HG03439 (cell line): ENCODE results near the gene IL34.
"Not testable (repeated sequence)": the region's sequence is repeated elsewhere in the genome, so short reads cannot be mapped to it uniquely, and the experiment has no call there.

Source experiments
- ATAC-seq: cut with Tn5 transposase; IDR thresholded peaks from one replicate; pipeline ENCODE4 v1.9.1; 2021; ENCODE audit warnings: mild to moderate bottlenecking, moderate library complexity; ENCODE audit not compliant: unreplicated experiment

IL34 gene

DNA sequence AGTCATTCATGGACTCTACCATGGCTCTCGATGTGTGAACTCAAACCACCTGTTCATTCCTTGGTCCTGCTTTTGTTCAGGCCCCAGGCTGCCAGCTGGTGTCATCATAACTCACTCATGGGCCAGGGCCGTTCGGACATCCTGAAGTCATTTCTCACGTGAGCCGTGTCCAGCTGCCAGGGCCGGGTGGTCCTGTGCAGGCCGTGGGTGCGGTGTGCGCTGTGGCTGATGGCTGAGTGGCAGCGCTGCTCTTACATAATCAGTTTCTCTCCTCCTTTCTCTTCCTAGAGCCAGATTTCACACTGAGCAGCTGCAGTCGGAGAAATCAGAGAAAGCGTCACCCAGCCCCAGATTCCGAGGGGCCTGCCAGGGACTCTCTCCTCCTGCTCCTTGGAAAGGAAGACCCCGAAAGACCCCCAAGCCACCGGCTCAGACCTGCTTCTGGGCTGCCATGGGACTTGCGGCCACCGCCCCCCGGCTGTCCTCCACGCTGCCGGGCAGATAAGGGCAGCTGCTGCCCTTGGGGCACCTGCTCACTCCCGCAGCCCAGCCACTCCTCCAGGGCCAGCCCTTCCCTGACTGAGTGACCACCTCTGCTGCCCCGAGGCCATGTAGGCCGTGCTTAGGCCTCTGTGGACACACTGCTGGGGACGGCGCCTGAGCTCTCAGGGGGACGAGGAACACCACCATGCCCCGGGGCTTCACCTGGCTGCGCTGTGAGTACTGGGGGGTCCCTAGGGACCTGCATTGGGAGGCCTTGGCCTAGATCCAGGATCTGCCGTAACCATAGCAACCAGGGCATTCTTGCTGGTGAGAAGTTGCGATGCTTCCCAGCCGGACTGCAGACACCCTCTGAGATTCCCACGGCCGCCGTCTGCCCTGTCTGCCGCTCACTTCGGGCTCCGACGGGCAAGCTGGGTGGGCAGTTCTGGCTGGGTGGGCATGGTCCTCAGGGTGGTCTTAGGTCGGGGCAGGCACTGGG is at the start of gene IL34:
Gene IL34, plus strand, starts transcription at position 300 of the 982 bp plus-strand sequence. Its CDS starts 389 bp downstream, at position 689.
- ATAC-seq: no peak

GRCh38 chr16:70597135-70597835 is 49.1 kb upstream of the IL34 start:
- no peak for ATAC-seq

- ATAC-seq: no peak
These were observed 47.3 kb upstream of the IL34 start for GRCh38 chr16:70598937-70599503.

- no peak for ATAC-seq
These were observed 45.6 kb upstream of the IL34 start for GRCh38 chr16:70600730-70601129.

DNA sequence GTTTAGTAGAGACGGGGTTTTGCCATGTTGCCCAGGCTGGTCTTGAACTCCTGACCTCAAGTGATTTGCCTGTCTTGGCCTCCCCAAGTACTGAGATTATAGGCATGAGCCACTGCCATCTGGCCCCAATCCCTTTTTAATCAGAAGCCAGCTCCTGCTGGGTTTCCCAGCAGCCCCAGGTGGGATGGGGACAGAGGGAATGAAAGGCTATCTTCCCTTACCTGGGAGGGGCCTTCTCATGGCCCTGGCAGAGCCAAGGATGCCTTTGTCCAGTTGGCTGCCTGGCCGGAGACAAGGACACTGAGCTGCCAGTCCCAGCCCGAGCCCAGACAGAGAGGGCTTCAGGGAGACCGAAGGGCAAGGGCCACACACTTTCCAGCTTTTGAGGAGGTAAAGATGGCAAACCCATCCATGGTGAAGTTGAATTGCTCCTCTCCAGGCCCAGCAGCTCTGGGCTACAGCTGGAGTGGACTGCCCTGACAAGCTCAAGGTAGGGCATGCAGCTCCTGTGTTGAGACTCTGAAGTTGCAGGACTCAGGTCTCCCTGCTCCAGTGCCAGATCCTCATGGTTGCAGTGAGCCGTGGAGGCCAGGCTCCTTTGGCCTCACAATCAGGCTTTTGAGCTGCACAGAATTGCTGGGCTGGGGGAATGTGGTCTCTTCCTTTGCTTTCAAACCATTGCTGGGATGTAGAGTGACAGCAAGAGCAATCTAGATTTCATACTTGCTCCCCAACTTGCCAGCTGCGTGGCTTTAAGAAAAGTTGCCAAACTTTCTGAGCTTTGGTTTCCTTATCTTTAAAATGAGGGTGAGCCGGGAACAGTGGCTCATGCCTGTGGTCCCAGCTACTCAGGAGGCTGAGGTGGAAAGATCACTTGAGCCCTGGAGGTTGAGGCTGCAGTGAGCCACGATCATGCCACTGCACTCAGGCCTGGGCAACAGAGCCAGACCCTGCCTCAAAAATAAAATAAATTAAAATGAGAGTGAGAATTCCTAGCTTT is 44.5 kb upstream of the IL34 start:
- ATAC-seq: no peak

GRCh38 chr16:70602831-70603230 is 43.5 kb upstream of the IL34 start:
- ATAC-seq: no peak

- ATAC-seq: no peak
These were observed 41.7 kb upstream of the IL34 start for GRCh38 chr16:70604407-70605282.

DNA sequence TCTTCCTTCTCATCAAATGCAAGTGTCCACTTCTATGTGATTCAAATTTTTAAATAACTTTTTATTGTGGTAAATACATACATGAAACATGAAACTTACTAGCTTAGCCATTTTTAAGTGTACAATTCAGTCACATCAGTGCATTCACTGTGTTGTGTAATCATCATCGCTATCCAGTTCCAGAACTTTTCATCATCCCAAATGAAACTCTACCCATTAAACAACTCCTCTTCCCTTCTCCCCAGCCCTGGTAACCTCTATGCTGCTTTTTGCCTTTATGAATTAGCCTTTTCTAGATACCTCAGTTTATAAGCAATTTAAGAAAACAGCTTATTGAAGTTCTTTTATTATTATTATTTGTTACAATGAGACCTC is 41.1 kb upstream of the IL34 start:
- ATAC-seq: no peak

- ATAC-seq: no peak
These were observed 37.8 kb upstream of the IL34 start for GRCh38 chr16:70608521-70608920.

- ATAC-seq: no peak
These were observed 35.8 kb upstream of the IL34 start for GRCh38 chr16:70610273-70611223.

- no peak for ATAC-seq
These were observed 35.1 kb upstream of the IL34 start for GRCh38 chr16:70611224-70611598.

GRCh38 chr16:70611785-70612303 is 34.5 kb upstream of the IL34 start:
- ATAC-seq: no peak

GRCh38 chr16:70612931-70613330 is 33.4 kb upstream of the IL34 start:
- no peak for ATAC-seq

DNA sequence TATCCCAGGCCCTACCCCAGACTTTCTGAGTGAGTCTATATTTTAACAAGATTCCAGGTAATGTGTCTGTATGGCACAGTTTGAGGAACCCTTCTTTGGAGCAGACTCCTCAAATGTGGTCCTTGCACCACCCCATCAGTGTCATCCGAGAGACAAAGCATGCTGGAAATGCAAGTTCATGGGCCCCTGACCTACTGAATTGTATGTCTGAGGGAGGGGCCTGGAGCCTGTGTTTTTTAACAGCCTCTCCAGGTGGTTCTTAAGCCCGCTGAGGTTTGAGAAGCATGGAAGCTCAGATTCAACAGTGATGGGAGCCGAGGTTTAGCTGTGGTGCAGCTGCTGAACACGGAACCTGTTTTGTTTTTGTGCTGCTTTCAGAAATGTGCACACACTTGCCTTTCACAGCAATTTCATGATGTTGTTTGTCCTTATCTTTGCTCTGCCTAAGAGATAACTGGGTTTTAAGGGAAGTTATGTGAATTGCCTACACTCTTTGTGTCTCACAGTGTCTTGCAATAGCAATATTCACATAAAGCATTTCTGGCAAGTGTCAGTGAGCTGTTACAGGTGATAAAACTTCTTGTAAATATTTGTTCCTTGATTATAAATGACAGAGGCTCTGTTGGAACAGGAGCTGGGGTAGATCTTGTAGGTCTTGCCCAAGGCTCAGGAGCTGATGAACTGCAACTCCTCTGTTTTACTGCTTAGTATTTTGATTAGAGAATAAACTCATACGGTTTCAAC is 32.0 kb upstream of the IL34 start:
- ATAC-seq: no peak

GRCh38 chr16:70615945-70616344 is 30.4 kb upstream of the IL34 start:
- ATAC-seq: no peak

DNA sequence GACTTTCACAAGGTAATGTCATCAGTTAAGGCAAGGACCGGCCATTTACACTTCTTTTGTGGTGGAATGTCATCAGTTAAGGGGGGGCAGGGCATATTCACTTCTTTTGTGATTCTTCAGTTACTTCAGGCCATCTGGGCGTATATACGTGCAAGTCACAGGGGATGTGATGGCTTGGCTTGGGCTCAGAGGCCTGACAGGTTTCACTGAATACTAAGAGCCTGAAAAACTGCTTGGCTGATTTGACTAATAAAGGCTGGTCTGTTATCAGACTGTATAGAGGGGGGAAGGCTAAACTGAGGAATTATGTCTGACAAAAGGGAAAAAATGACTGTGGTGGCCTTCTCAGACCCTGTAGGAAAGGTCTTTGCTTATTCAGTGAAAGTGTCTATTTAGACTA is 24.5 kb upstream of the IL34 start:
- ATAC-seq: not testable (repeated sequence)

DNA sequence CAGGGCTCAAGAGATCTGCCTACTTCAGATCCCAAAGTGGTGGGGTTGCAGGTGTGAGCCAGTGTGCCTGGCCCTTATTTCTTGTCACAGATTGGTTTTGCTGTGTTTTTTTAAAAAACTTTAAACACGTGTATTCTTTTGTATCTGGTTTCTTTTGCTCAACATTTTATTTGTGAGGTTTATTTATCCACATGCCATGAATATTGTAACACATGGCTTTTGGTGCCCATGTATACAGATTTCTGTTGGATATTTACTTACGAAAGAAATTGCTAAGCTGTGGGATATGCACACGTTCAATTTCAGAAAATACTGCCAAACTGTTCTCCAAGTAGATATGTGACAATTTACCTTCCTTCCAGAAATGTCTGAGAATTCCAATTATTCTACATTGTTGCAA is 18.7 kb upstream of the IL34 start:
- ATAC-seq: no peak
